NOMO-1 treated with DMSO at 0.1 percent for 48 hours (cell line): ENCODE measurements around the gene ACTBL2.

Experiments used
- DNase-seq: peaks from one replicate; lab custom pipeline; 2025; ENCODE audit not compliant: unreplicated experiment; lab: John Stamatoyannopoulos, UW

The ACTBL2 gene

GRCh38 chr5:57450991-57451876, 31.4 kb downstream of the ACTBL2 start:
- DNase-seq, result peak; percentile 18

GRCh38 chr5:57448751-57449150, 33.9 kb downstream of the ACTBL2 start:
- no peak for DNase-seq

- DNase-seq, result no peak
These were observed 34.3 kb downstream of the ACTBL2 start for GRCh38 chr5:57448287-57448686.

GRCh38 chr5:57447658-57448057, 35.0 kb downstream of the ACTBL2 start:
- no peak for DNase-seq

GRCh38 chr5:57446966-57447365, 35.6 kb downstream of the ACTBL2 start:
- DNase-seq, result no peak

GRCh38 chr5:57445705-57446037, 36.9 kb downstream of the ACTBL2 start:
- no peak for DNase-seq

- DNase-seq, result no peak
These were observed 37.5 kb downstream of the ACTBL2 start for GRCh38 chr5:57445006-57445704.

- no peak for DNase-seq
These were observed 40.4 kb downstream of the ACTBL2 start for GRCh38 chr5:57442080-57442839.

GRCh38 chr5:57441557-57441956, 41.1 kb downstream of the ACTBL2 start:
- DNase-seq, result no peak

GRCh38 chr5:57439601-57440000, 43.0 kb downstream of the ACTBL2 start:
- no peak for DNase-seq

GRCh38 chr5:57437976-57438805, 44.4 kb downstream of the ACTBL2 start:
- no peak for DNase-seq

GRCh38 chr5:57436586-57436985, 46.0 kb downstream of the ACTBL2 start:
- no peak for DNase-seq

GRCh38 chr5:57435701-57436134, 46.9 kb downstream of the ACTBL2 start:
- no peak for DNase-seq

- no peak for DNase-seq
These were observed 47.9 kb downstream of the ACTBL2 start for GRCh38 chr5:57434683-57435082.

- no peak for DNase-seq
These were observed 48.4 kb downstream of the ACTBL2 start for GRCh38 chr5:57434227-57434640.

- DNase-seq, result no peak
These were observed 49.7 kb downstream of the ACTBL2 start for GRCh38 chr5:57432876-57433275.

GRCh38 chr5:57431759-57432158, 50.9 kb downstream of the ACTBL2 start:
- DNase-seq, result no peak
